SK-N-SH (cell line): Measurements from ENCODE around the gene ACRBP. TPM values are rescaled to one million over a fixed set of nuclear protein-coding genes. Genes with fewer than 3 reads are reported as not detected.

Source experiments
- CTCF ChIA-PET: fragments of 300-600, 350-600 bp; formaldehyde crosslinking; extraction: SDS; loops from one replicate; lab custom pipeline; 2021; lab: Yijun Ruan, JAX
- POLR2A ChIA-PET: fragments of 350-600 bp; sonication (Branson Sonifier 250); formaldehyde crosslinking; extraction: SDS; loops from one replicate; lab custom pipeline; 2020; ENCODE audit warnings: antibody characterized with exemption, inconsistent platforms; lab: Yijun Ruan, JAX
- DNase-seq: peaks from one replicate; pipeline ENCODE4 v3.0.0; 2012
- H2AFZ ChIP-seq: fragments of 200-600 bp; sonication (generic); 2 replicates; pipeline ENCODE4 v1.8.1; 2016; ENCODE audit warnings: antibody characterized with exemption, mild to moderate bottlenecking, low read depth
- H3F3A ChIP-seq: fragments of 200-600 bp; sonication (generic); replicated peaks from 2 replicates; pipeline ENCODE3; 2016; ENCODE audit warnings: antibody characterized with exemption, mild to moderate bottlenecking; ENCODE audit not compliant: insufficient read depth
- H3K27ac ChIP-seq, 2 experiments: fragments of 200-500 bp in 1 of 2; fragments of 200-600 bp in 1 of 2; sonication (Bioruptor generic) in 1 of 2; sonication (generic), shearing (Covaris generic) in 1 of 2; 2 replicates each; pipeline versions ENCODE4 v1.5.1 to v1.6.1; 2014 to 2016; ENCODE audit warnings: low read depth in 2 of 2, inconsistent platforms in 1 of 2, low read length in 1 of 2, mild to moderate bottlenecking in 1 of 2, mixed read lengths in 1 of 2
- H3K27me3 ChIP-seq: fragments of 200-600 bp; sonication (generic), shearing (Covaris generic); 2 replicates; pipeline ENCODE4 v1.6.1; 2016; ENCODE audit warnings: mixed run types; ENCODE audit not compliant: insufficient read depth
- H3K36me3 ChIP-seq, 2 experiments: fragments of 200-500 bp in 1 of 2; fragments of 200-600 bp in 1 of 2; sonication (Bioruptor generic) in 1 of 2; sonication (generic) in 1 of 2; replicated peaks in 1 of 2; 2 replicates each; pipeline versions ENCODE3 to v1.5.1; 2014 to 2016; ENCODE audit warnings: low read length in 1 of 2, mild to moderate bottlenecking in 1 of 2; ENCODE audit not compliant: insufficient read depth in 2 of 2, control insufficient read depth in 1 of 2
- H3K4me1 ChIP-seq, 2 experiments: fragments of 200-500 bp in 1 of 2; fragments of 200-600 bp in 1 of 2; sonication (Bioruptor generic) in 1 of 2; sonication (generic), shearing (Covaris generic) in 1 of 2; 2 replicates each; pipeline versions ENCODE4 v1.5.1 to v1.6.1; 2014 to 2016; ENCODE audit warnings: low read depth in 1 of 2, low read length in 1 of 2, mixed run types in 1 of 2; ENCODE audit not compliant: insufficient read depth in 2 of 2, control insufficient read depth in 1 of 2
- H3K4me2 ChIP-seq: fragments of 200-600 bp; sonication (generic), shearing (Covaris generic); 2 replicates; pipeline ENCODE4 v1.6.1; 2017; ENCODE audit warnings: mixed run types
- H3K4me3 ChIP-seq, 2 experiments: fragments of 200-500 bp in 1 of 2; fragments of 200-600 bp in 1 of 2; sonication (Bioruptor generic) in 1 of 2; sonication (generic), shearing (Covaris generic) in 1 of 2; 2 replicates each; pipeline versions ENCODE4 v1.5.1 to v1.8.1; 2014 to 2016; ENCODE audit warnings: low read depth in 2 of 2, inconsistent platforms in 1 of 2, low read length in 1 of 2, mild to moderate bottlenecking in 1 of 2, mixed read lengths in 1 of 2, moderate library complexity in 1 of 2
- H3K79me2 ChIP-seq: fragments of 200-600 bp; sonication (generic); 2 replicates; pipeline ENCODE4 v1.8.1; 2017; ENCODE audit warnings: mild to moderate bottlenecking; ENCODE audit not compliant: insufficient read depth
- H3K9ac ChIP-seq: fragments of 200-600 bp; sonication (generic); 2 replicates; pipeline ENCODE4 v1.6.1; 2017; ENCODE audit warnings: mixed run types
- H3K9me2 ChIP-seq: fragments of 200-600 bp; sonication (generic); 2 replicates; pipeline ENCODE4 v1.6.1; 2017; ENCODE audit warnings: mixed run types
- H3K9me3 ChIP-seq: fragments of 200-600 bp; sonication (generic); 2 replicates; pipeline ENCODE4 v1.6.1; 2017; ENCODE audit warnings: mixed run types, mild to moderate bottlenecking, moderate library complexity
- H4K20me1 ChIP-seq: fragments of 200-600 bp; sonication (generic); 2 replicates; pipeline ENCODE4 v1.6.1; 2017; ENCODE audit warnings: mild to moderate bottlenecking, mixed run types; ENCODE audit not compliant: insufficient read depth
- CHD2 ChIP-seq: fragments of 150-350 bp; IDR thresholded peaks from 2 replicates; pipeline ENCODE4 v1.6.1; 2018; ENCODE audit warnings: low read length; ENCODE audit not compliant: partially characterized antibody
- ELF1 ChIP-seq: IDR thresholded peaks from 2 replicates; pipeline ENCODE4 v1.4.0; 2012
- FOSL2 ChIP-seq: IDR thresholded peaks from 2 replicates; pipeline ENCODE4 v1.4.0; 2012; ENCODE audit warnings: low read depth, mild to moderate bottlenecking, moderate library complexity, borderline replicate concordance
- FOXJ3 ChIP-seq: sonication (generic); formaldehyde crosslinking; IDR thresholded peaks from 2 replicates; pipeline ENCODE4 v1.5.1; 2020; ENCODE audit warnings: mild to moderate bottlenecking, missing genetic modification reagents
- FOXM1 ChIP-seq: IDR thresholded peaks from 2 replicates; pipeline ENCODE4 v1.4.0; 2012; ENCODE audit warnings: low read depth, mild to moderate bottlenecking
- GABPA ChIP-seq: IDR thresholded peaks from 2 replicates; pipeline ENCODE4 v1.4.0; 2012; ENCODE audit warnings: low read depth, mild to moderate bottlenecking
- GATA2 ChIP-seq: sonication (generic); formaldehyde crosslinking; IDR thresholded peaks from 2 replicates; pipeline ENCODE4 v1.5.0; 2020; ENCODE audit warnings: mild to moderate bottlenecking, missing genetic modification reagents
- MXI1 ChIP-seq: IDR thresholded peaks from 2 replicates; pipeline ENCODE4 v1.6.1; 2012; ENCODE audit warnings: mild to moderate bottlenecking, low read depth, low read length, improper control_type of control experiment
- RAD21 ChIP-seq: IDR thresholded peaks from 2 replicates; pipeline ENCODE4 v1.6.1; 2012; ENCODE audit warnings: mild to moderate bottlenecking, low read length
- RCOR1 ChIP-seq: fragments of 150-350 bp; IDR thresholded peaks from 2 replicates; pipeline ENCODE4 v1.6.1; 2017; ENCODE audit warnings: antibody characterized with exemption, low read length
- RFX5 ChIP-seq: IDR thresholded peaks from 2 replicates; pipeline ENCODE4 v1.6.1; 2012; ENCODE audit warnings: mild to moderate bottlenecking, improper control_type of control experiment, low read length
- SIN3A ChIP-seq: IDR thresholded peaks from 2 replicates; pipeline ENCODE4 v1.6.1; 2012; ENCODE audit warnings: low read depth, mild to moderate bottlenecking, low read length, moderate library complexity, borderline replicate concordance
- TCF12 ChIP-seq: IDR thresholded peaks from 2 replicates; pipeline ENCODE4 v1.4.0; 2012
- WGBS: methylation state at CpG from one replicate; pipeline ENCODE4 v1.1.6; 2017; ENCODE audit warnings: low lambda C conversion rate; 5-methylcytosine and 5-hydroxymethylcytosine counted together
- polyA plus RNA-seq, 3 experiments: library from polyadenylated mRNA; depleted of rRNA; stranded (reverse); fragments of >200 nt; gene quantifications; 2 replicates each; pipeline ENCODE4 v1.2.3, GENCODE V29; 2012
- TF ChIP-seq, protein P1 (sequence below): IDR thresholded peaks from 2 replicates; pipeline ENCODE4 v1.4.0; 2012; ENCODE audit warnings: low read depth, borderline replicate concordance
- TF ChIP-seq, protein P2 (sequence below): IDR thresholded peaks from 2 replicates; pipeline ENCODE4; 2012

Gene ACRBP
- polyA plus RNA-seq, 1 of the 3 experiments (the other 2 are of a cell fraction): 0.71 TPM

DNA sequence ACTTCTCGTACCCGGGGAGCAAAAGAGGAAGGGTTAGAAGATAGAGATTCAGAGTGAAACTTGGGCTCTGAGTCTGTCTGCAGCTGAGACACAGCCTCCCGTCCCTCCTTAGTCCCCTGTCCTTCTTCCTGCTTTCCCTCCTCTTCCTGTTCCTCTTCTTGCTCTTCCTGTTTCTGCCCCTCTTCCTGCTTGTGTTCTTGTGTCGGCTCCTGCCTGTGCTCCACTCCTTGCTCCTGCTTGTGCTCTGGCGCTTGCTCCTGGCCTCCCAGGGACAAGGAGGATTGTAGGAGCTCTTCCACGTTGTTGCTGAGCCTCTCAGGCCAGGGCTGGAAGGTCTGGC lies 3.0 kb downstream of the ACRBP start:
- Histone ChIP-seq H3K27ac (no peak overlapping the region), H3K4me3 (no peak overlapping the region), H2AFZ (no peak overlapping the region), H3K9me3 (no peaks in the 10 kb centered on the region), H3K9me2 (no peaks in the 10 kb centered on the region), H3K27me3 (no peaks in the 10 kb centered on the region), H3F3A (no peaks in the 10 kb centered on the region), H3K79me2 (no peaks in the 10 kb centered on the region), H3K4me1 (no peaks in the 10 kb centered on the region), H3K4me2 (no peak overlapping the region), H3K9ac (no peak overlapping the region), H3K36me3 (no peaks in the 10 kb centered on the region), H4K20me1 (no peaks in the 10 kb centered on the region)
- TF ChIP-seq GATA2: no peak
- no peak for TF ChIP-seq CHD2
- no peak for TF ChIP-seq RAD21
- TF ChIP-seq RCOR1: no peak
- TF ChIP-seq, protein P1, sequence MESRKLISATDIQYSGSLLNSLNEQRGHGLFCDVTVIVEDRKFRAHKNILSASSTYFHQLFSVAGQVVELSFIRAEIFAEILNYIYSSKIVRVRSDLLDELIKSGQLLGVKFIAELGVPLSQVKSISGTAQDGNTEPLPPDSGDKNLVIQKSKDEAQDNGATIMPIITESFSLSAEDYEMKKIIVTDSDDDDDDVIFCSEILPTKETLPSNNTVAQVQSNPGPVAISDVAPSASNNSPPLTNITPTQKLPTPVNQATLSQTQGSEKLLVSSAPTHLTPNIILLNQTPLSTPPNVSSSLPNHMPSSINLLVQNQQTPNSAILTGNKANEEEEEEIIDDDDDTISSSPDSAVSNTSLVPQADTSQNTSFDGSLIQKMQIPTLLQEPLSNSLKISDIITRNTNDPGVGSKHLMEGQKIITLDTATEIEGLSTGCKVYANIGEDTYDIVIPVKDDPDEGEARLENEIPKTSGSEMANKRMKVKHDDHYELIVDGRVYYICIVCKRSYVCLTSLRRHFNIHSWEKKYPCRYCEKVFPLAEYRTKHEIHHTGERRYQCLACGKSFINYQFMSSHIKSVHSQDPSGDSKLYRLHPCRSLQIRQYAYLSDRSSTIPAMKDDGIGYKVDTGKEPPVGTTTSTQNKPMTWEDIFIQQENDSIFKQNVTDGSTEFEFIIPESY: no peak
- no peak for TF ChIP-seq FOXM1
- no peak for TF ChIP-seq GABPA
- TF ChIP-seq, protein P2, sequence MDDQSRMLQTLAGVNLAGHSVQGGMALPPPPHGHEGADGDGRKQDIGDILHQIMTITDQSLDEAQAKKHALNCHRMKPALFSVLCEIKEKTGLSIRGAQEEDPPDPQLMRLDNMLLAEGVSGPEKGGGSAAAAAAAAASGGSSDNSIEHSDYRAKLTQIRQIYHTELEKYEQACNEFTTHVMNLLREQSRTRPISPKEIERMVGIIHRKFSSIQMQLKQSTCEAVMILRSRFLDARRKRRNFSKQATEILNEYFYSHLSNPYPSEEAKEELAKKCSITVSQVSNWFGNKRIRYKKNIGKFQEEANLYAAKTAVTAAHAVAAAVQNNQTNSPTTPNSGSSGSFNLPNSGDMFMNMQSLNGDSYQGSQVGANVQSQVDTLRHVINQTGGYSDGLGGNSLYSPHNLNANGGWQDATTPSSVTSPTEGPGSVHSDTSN: no peak
- no peak for TF ChIP-seq SIN3A
- TF ChIP-seq ELF1: no peak
- no peak for TF ChIP-seq RFX5
- no peak for TF ChIP-seq FOSL2
- no peak for TF ChIP-seq FOXJ3 (CRISPR knock-in tag)
- no peak for TF ChIP-seq TCF12
- peak; percentile 11 for DNase-seq
- ChIA-PET CTCF (interaction anchor here (1.1 to 4.2 kb wide), 15 partner anchors 9 to 106 kb away, joined by 3 to 32 read pairs (median 8); partner anchors contain the start of gene LPAR5), POLR2A (interaction anchor here (0.8 to 1.8 kb wide), 3 partner anchors 11 to 26 kb away, joined by 3 to 5 read pairs (median 5); no protein-coding TSS in a partner anchor)
- 83% methylated on average over 6 of the region's 6 CpGs for WGBS

DNA sequence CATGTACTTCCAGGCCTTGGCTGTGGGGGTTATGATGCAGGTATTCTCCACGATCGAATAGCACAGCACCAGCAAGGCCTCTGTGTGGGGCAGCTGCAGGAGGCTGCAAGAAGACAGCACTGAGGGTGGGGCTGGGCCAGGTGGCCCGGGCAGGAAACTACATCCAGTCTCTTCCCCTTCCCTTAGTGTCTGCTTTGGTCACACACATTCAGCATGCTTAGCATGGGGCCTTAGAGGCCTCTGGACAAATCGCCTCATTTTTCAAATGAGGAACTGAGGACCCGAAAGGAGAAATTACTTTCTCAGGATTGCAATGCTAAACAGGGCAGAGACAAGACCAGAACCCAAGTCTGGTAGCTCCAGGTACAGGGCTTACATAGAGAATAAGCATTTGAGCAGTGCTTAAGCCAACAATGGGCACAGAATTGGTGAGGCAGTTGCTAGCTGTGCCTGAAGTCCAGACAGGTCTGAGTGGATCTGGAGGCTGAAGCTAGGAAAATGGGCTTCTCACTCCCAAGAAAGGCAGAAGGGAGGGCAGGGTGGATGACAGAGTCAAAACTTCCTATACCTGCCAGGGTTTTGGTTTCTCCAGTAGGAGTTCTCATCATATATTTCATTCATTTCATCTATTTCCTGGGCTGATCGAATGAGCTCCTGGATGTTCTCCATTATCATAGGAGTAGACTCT lies 3.5 kb downstream of the ACRBP start:
- Histone ChIP-seq H3K79me2 (no peaks in the 10 kb centered on the region), H3K9me3 (no peaks in the 10 kb centered on the region), H3K9me2 (no peaks in the 10 kb centered on the region), H3K9ac (no peak overlapping the region), H3F3A (no peaks in the 10 kb centered on the region), H3K4me2 (no peak overlapping the region), H2AFZ (no peak overlapping the region), H3K27ac (no peak overlapping the region), H3K36me3 (no peaks in the 10 kb centered on the region), H3K27me3 (no peaks in the 10 kb centered on the region), H3K4me3 (no peak overlapping the region), H4K20me1 (no peaks in the 10 kb centered on the region), H3K4me1 (no peaks in the 10 kb centered on the region)
- ChIA-PET CTCF (interaction anchor here (1.6 to 4.2 kb wide), 10 partner anchors 8 to 90 kb away, joined by 4 to 32 read pairs (median 10); partner anchors contain the start of gene LPAR5), POLR2A (interaction anchor here (1.2 to 1.8 kb wide), 2 partner anchors 11 to 14 kb away, joined by 3 to 5 read pairs; no protein-coding TSS in a partner anchor)
- WGBS: 61% methylated on average over 6 of the region's 6 CpGs
- DNase-seq: peak; percentile 7
- no peak for TF ChIP-seq MXI1
